Left renal cortex interstitium (tissue), 4 donors: ENCODE results near the gene SLC4A8. TPM values are rescaled to one million over a fixed set of nuclear protein-coding genes. Genes with fewer than 3 reads are reported as not detected.
"Not testable (repeated sequence)": the region's sequence is repeated elsewhere in the genome, so short reads cannot be mapped to it uniquely, and the experiment has no call there.

Source experiments
- DNase-seq, 4 donors: peaks; one replicate each; pipeline ENCODE4 v3.0.0-alpha.2; 2013; ENCODE audit warnings: low read depth in 4 of 4, low spot score in 2 of 4, missing footprints in 1 of 4
- polyA plus RNA-seq, 4 donors: library from polyadenylated mRNA; unstranded; fragments of 120-200 nt; gene quantifications; one replicate each; pipeline ENCODE4 v1.2.1, GENCODE V29; 2013; ENCODE audit not compliant: insufficient read length in 4 of 4

Gene SLC4A8
- polyA plus RNA-seq, 4 donors: 2.9 to 5.1 (median 4.6) TPM

DNA sequence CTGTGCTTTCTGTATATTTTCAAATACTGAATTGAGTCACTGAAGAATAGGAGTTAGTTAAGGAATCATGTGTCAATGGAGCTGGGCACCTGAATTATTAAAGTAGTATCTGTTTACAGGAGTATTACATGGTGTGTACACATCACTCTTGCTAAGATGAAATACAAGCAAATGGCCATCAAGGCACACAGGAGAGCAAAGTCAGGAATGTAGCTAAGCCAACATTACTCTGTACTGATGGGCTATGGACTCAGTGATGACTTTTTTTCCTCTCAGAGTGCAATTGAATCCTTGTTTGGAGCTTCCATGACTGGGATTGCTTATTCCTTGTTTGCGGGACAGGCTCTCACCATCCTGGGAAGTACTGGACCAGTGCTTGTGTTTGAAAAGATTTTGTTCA lies 45.5 kb downstream of the SLC4A8 start:
- no peak for DNase-seq

DNA sequence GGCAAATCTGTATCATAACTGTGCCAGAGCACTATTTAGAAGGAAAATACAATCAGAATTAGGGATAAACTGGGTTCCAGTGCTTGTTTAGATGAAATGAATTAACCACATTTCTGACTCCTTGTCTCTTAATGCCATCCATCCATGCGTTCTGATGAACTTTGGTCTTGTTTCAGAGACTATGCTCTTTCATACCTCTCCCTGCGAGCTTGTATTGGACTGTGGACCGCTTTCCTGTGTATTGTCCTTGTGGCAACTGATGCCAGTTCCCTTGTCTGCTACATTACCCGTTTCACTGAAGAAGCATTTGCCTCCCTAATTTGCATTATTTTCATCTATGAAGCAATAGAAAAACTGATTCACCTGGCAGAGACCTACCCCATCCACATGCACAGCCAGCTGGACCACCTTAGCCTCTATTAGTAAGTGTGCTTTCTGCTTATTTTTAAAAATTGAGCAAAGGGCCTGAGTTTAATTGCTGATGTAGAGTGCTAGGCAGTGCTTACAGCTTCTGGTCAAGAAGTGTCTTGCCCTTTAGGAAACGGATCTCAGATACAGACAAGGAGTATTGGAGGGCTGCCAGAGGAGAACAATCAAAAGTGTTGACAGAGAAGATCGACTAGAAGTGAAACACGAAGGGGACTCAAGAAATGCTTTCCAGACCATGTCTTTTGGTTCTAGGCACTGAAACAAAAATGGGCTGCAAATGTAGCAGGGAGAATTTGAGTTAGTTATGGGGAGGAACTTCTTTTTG lies 46.7 kb downstream of the SLC4A8 start:
- no peak for DNase-seq

- DNase-seq: no peak
Measured at GRCh38 chr12:51472984-51473383, 48.4 kb downstream of the SLC4A8 start.

DNA sequence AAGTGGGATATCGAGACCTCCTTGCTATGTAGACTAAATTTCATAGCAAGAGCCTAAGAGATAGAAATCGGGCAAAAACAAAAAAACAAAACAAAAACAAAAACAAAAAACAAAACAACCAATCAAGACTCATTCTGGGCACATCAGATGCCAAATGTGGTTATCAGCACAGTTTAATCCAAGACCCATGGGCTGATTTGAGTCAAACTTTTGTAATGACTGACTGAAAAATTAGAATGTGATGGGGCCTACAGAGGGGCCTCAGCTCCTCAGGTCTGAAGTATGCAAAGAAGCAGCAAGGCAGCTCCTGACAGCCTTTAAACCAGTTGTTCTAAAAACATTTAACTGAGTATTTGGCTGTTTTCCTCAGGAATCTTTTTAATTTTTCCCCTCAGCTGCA lies 49.3 kb downstream of the SLC4A8 start:
- DNase-seq: no peak

DNA sequence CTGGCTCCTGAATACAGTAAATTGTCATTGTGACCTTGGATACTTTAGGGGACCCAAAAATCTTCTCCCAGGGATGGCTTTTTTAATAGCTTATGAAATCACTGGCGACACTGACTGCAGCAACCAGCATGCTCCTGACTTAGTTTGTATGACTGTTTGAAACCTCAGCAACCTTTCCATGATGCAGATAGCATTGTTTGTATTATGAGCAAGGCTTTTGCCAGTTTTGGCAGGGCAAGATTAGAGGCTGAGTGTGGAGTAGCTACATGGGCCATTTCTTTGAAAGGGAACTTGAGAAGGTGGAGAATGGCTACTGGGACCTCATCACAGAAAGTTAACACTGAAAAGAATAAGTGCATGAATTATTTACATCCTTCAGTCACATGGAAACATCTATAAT lies 50.9 kb downstream of the SLC4A8 start:
- no peak for DNase-seq

- no peak for DNase-seq
Measured at GRCh38 chr12:51480978-51481377, 56.3 kb downstream of the SLC4A8 start.

DNA sequence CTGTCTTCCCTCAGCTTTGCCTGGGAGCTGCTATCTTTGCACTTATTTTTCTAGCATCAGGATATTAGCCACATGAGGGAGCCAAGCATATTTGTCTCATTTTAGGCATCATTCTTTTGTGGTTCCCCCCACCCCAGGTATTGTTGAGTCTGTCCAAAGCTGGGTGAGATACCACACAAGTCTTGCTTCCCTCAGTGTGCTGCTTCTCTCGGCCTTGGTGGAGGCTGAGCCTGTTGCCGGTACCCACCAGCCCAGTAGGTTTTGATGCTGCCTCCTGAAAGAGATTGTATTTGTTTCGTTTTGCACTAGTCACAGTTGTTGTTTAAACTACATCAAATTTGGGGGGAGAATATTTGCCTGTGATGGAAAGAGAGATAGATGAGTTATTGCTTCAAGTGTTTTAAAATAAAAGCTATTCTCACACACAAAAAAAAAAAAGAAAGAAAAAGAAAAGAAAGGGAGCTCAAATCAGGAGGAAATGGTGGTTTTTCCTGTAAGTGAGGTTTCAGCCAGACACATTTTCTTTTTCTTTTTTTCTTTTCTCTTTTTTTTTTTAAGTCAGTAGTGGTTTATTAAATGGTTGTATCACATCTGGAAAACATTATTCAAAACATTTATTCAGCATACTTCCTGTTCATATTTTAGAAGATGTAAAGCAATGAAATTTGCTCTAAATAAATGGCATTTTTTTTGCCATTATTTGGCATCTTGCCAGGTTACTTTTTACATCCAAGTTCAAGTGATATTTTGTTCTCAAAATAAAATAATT lies 58.5 kb downstream of the SLC4A8 start:
- DNase-seq: peak in 3 of 4 donors; percentile 2 to 10 (median 4)

DNA sequence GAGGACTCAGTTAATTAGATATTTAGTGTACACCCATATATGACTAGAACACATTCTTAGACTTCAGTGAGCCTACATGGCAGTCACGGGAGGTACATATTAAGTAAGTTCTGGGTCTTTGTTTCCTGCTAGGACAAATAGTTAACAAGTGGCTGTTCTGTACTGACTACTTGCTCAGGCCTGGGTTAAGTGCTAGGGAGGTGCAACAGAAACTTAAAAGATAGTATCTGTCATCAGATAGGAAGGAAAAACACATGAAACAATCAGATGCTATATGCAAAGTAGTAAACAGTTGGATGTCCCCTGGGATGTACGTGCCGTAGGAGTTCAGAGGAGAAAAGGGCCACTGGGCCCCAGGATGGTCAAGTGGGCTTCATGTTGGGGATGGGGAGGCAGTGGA lies 59.5 kb downstream of the SLC4A8 start:
- no peak for DNase-seq

- DNase-seq: no peak
Measured at GRCh38 chr12:51488281-51488680, 63.6 kb downstream of the SLC4A8 start.

GRCh38 chr12:51493281-51493680 lies 68.7 kb downstream of the SLC4A8 start:
- DNase-seq: no peak

GRCh38 chr12:51496895-51497294 lies 72.3 kb downstream of the SLC4A8 start:
- no peak for DNase-seq

DNA sequence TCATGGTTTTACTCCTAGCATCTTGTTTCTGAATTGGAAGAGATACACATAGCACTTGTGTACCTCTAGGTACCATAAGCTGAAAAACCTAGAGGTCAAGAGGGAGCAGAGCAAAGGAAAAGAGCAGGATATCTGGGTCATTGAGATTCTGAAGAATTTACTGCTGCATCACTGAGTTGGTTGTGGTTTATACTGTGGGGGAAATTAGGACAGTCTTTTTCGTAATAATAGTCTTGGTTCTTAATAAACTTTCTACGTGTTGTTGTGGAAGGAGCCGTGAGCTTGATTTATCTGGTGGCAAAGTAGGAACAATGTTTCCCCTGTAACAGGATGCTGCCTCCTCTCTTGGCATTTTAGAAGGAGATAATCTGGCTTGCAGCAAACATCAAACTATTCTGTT lies 80.2 kb downstream of the SLC4A8 start:
- no peak for DNase-seq

DNA sequence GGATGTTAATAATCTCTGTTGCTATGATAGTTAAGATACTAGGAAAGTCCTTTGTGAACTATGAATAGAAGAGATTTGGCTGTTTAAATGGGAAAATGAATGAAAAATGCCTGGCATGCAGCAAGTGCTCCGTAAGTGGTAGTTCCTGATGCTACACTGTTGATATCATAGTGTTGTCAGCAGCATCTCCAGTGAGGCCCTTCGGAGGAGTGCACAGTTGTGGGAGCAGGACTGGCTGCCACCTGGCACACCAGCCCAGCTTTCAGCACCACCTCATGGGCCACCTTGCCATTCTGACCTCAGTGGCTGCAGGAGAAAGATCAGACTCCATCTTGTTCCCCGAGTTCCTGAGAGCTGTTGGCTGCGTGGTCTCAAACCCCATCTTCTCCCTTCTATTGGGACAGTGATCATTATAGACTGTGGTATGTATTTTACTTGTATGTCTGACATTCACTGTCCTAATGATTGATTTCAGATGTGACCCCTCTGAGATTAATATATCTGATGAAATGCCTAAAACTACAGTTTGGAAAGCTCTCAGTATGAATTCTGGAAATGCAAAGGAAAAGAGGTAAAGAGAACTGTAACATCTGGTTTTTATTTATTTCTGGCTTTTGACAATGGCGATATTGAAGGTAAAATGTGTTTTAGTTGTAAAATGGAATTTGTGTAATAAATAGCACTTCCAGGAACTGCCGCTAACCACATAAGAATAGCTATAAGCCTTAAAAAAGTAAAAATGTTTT lies 80.9 kb downstream of the SLC4A8 start:
- DNase-seq: no peak

GRCh38 chr12:51507178-51507577 lies 82.5 kb downstream of the SLC4A8 start:
- no peak for DNase-seq

GRCh38 chr12:51508285-51508684 lies 83.7 kb downstream of the SLC4A8 start:
- no peak for DNase-seq

DNA sequence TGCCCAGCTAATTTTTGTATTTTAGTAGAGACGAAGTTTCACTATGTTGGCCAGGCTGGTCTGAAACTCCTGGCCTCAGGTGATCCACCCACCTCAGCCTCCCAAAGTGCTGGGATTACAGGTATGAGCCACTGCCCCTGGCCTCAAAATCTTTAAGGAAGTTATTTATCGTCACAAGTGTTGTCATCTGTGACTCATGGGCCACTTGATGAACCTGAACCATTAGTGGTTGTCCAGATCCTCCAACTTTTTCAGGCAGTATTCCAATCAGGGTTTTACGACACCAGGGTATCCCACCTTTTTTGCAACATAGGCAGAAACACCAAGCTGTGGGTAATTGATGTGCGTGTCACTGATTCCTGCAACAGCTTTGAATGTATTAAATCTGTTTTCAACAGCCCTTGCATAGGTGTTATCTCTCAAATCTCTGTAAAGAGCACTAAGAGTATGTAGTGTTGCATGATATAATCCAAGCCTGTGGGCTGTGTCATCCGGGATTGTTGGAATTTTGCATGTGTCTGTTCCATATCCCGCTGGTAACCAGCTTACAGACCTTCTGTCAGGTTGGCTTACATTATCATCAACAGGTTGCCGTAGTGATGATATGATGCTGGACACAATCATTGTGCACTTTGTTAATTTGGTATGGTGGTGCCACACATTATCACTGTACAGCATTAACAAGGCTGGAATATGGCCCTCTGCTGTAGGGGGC lies 87.1 kb downstream of the SLC4A8 start:
- DNase-seq: no peak

DNA sequence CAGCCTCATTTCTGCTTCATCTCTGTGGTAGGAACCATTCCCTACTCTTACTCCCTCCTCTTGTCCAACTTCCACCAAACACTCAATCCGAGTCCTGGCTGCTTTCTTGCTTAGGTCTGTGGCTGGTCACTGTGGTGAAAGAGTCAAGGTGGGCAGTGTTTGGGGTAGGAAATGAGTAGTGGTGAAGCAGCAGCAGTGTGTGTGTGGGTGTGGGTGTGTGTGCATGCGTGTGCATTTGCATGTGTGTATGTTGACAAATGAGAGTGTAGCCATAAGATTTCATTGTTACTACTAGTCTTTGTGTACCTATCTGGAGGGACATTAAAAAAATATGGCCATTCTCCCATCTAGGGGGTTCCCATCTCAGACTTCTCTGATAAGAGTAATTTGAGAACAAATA lies 87.8 kb downstream of the SLC4A8 start:
- DNase-seq: no peak

GRCh38 chr12:51515037-51515436 lies 90.4 kb downstream of the SLC4A8 start:
- DNase-seq: not testable (repeated sequence)

- no peak for DNase-seq
Measured at GRCh38 chr12:51517316-51517715, 92.7 kb downstream of the SLC4A8 start.

GRCh38 chr12:51517800-51518199 lies 93.2 kb downstream of the SLC4A8 start:
- no peak for DNase-seq

GRCh38 chr12:51519755-51520154 lies 95.1 kb downstream of the SLC4A8 start:
- no peak for DNase-seq
